Neural cell (in vitro differentiated cells): ENCODE data around the gene ITGB3. TPM values are rescaled to one million over a fixed set of nuclear protein-coding genes. Genes with fewer than 3 reads are reported as not detected.

Experiments
- H2AFZ ChIP-seq: fragments of 200-600, 300-800 bp; sonication (generic), shearing (Covaris generic); 2 replicates; pipeline ENCODE4 v1.6.0; 2014; ENCODE audit warnings: low read depth, mild to moderate bottlenecking, antibody characterized with exemption, low read length, moderate library complexity
- H3F3A ChIP-seq: fragments of 200-600 bp; shearing (Covaris generic); 2 replicates; pipeline ENCODE4 v1.6.1; 2016; ENCODE audit warnings: mild to moderate bottlenecking, moderate library complexity, mixed read lengths, antibody characterized with exemption, low read length; ENCODE audit not compliant: insufficient read depth, poor library complexity, severe bottlenecking
- H3K27ac ChIP-seq: fragments of 200-600, 300-800 bp; sonication (generic), shearing (Covaris generic); 2 replicates; pipeline ENCODE4 v1.5.1; 2014; ENCODE audit warnings: mild to moderate bottlenecking, low read length, moderate library complexity
- H3K27me3 ChIP-seq: fragments of 300-800, 200-600 bp; sonication (generic), shearing (Covaris generic); 2 replicates; pipeline ENCODE4 v1.6.0; 2014; ENCODE audit warnings: mild to moderate bottlenecking, low read depth, low read length, moderate library complexity; ENCODE audit not compliant: insufficient read depth
- H3K36me3 ChIP-seq: fragments of 300-800, 200-600 bp; sonication (generic), shearing (Covaris generic); 2 replicates; pipeline ENCODE4 v1.5.1; 2014; ENCODE audit warnings: mild to moderate bottlenecking, antibody characterized with exemption, low read length, moderate library complexity; ENCODE audit not compliant: insufficient read depth
- H3K4me2 ChIP-seq: fragments of 300-800, 200-600 bp; sonication (generic), shearing (Covaris generic); 2 replicates; pipeline ENCODE4 v1.6.0; 2014; ENCODE audit warnings: mild to moderate bottlenecking, low read length
- H3K4me3 ChIP-seq: fragments of 300-800, 200-600 bp; sonication (generic), shearing (Covaris generic); 2 replicates; pipeline ENCODE4 v1.5.1; 2014; ENCODE audit warnings: mild to moderate bottlenecking, low read length, moderate library complexity
- H3K79me2 ChIP-seq: fragments of 200-600 bp; shearing (Covaris generic); replicated peaks from 2 replicates; pipeline ENCODE4 v1.6.0; 2014; ENCODE audit warnings: mild to moderate bottlenecking, low read length, moderate library complexity; ENCODE audit not compliant: insufficient read depth
- H3K9ac ChIP-seq: fragments of 300-800, 200-600 bp; sonication (generic), shearing (Covaris generic); 2 replicates; pipeline ENCODE4 v1.6.1; 2016; ENCODE audit warnings: mild to moderate bottlenecking, low read length, mixed read lengths
- H3K9me2 ChIP-seq: fragments of 200-600 bp; shearing (Covaris generic); 2 replicates; pipeline ENCODE4 v1.6.1; 2016; ENCODE audit warnings: mild to moderate bottlenecking, low read length, mixed read lengths; ENCODE audit not compliant: insufficient read depth
- H3K9me3 ChIP-seq: fragments of 200-600, 300-800 bp; sonication (generic), shearing (Covaris generic); 2 replicates; pipeline ENCODE4 v1.6.1; 2016; ENCODE audit warnings: mild to moderate bottlenecking, mixed run types, low read length, moderate library complexity, mixed read lengths
- H4K20me1 ChIP-seq: fragments of 200-600 bp; shearing (Covaris generic); 2 replicates; pipeline ENCODE4 v1.6.1; 2016; ENCODE audit warnings: mild to moderate bottlenecking, mixed run types; ENCODE audit not compliant: insufficient read depth
- CTCF ChIP-seq: fragments of 450-650 bp; IDR thresholded peaks from 2 replicates; pipeline ENCODE4 v1.5.1; 2014; ENCODE audit warnings: antibody characterized with exemption, mild to moderate bottlenecking, moderate library complexity; ENCODE audit not compliant: poor library complexity, severe bottlenecking
- EP300 ChIP-seq: fragments of 450-650 bp; conservative IDR thresholded peaks from 2 replicates; pipeline ENCODE4 v1.6.1; 2014; ENCODE audit warnings: antibody characterized with exemption, mild to moderate bottlenecking, moderate library complexity; ENCODE audit not compliant: poor library complexity, severe bottlenecking
- EZH2 ChIP-seq: fragments of 200-600, 300-800 bp; shearing (Covaris generic), sonication (generic); IDR thresholded peaks from 2 replicates; pipeline ENCODE4 v1.6.1; 2014; ENCODE audit warnings: antibody characterized with exemption, low read length, borderline replicate concordance, mild to moderate bottlenecking; ENCODE audit not compliant: insufficient read depth, poor library complexity, severe bottlenecking
- MXI1 ChIP-seq: fragments of 450-650 bp; conservative IDR thresholded peaks from 2 replicates; pipeline ENCODE4 v1.6.1; 2014; ENCODE audit warnings: antibody characterized with exemption, mild to moderate bottlenecking; ENCODE audit not compliant: poor library complexity, severe bottlenecking
- POLR2AphosphoS5 ChIP-seq: IDR thresholded peaks from 2 replicates; pipeline ENCODE4 v1.6.1; 2012
- RAD21 ChIP-seq: fragments of 450-650 bp; conservative IDR thresholded peaks from 2 replicates; pipeline ENCODE4 v1.6.1; 2014; ENCODE audit warnings: antibody characterized with exemption, mild to moderate bottlenecking, moderate library complexity
- TAF1 ChIP-seq: IDR thresholded peaks from 2 replicates; pipeline ENCODE4 v1.6.1; 2012; ENCODE audit warnings: low read depth
- polyA plus RNA-seq: library from polyadenylated mRNA; depleted of rRNA; stranded (reverse); fragments of >200 nt; gene quantifications from 2 replicates; pipeline ENCODE4 v1.2.3, GENCODE V29; 2014
- TF ChIP-seq, protein P1 (sequence below): IDR thresholded peaks from 2 replicates; pipeline ENCODE4 v1.6.1; 2012; ENCODE audit warnings: borderline replicate concordance

ITGB3 gene
- polyA plus RNA-seq, 1 donor from 2014 or later = not detected

DNA sequence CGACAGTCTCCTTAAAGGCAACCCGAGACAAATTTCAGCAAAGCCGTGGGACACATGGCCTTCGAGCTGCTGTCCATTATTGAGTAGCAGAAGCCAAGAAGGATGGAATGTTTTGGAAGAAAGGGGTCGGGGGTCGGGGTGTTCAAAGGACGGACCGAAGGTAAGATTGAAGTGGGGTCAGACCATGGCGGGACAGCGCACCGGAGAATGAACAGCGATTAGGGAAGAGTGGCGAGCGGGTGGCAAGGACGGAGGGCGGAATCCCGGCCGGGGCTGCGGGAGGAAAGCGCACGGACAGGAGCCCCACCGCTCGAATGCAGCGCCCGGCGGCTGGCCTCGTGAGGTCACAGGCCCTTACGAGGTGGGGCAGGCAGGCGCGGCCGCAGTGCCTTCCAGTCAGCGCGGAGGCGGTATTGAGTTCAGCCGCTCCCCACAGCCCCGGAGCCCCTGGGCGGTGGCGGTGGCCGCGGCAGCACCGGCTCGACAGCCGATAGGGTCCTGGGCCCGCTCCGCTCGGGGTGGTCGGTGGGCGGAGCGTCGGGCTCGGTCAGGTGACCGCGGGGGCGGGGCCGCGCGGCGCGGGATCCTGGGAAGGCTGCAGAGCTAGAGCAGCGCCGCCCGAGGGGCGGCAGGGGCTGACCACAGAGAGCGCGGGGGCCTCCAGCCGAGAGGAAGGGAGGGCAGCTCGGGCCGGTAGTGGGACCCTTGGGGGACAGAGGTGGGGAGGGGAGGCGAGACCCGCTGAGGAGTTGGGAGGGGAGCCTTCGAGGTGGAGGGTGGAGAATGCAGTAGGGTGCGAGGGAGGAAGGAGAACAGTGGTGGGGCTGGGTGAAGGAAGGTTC lies 70.0 kb downstream of the ITGB3 start, which contains the start of gene EFCAB13:
Gene EFCAB13, plus strand, starts transcription at position 574 of the 842 bp plus-strand sequence. CDS start 4,399 bp downstream, outside the sequence.
- H3K27ac ChIP-seq = no peak within 1 kb of the TSS
- H3K9me2 ChIP-seq = no peaks in the 10 kb centered on the region
- H3K9me3 ChIP-seq = peaks cover 2% of the 10 kb centered on the region
- H3K4me2 ChIP-seq = no peak within 1 kb of the TSS
- H3K36me3 ChIP-seq = no peaks in the 10 kb centered on the region
- no peak for TF ChIP-seq POLR2AphosphoS5
- peak; percentile 25 for TF ChIP-seq CTCF
- TF ChIP-seq MXI1 = no peak
- TF ChIP-seq TAF1 = peak; percentile 40
- TF ChIP-seq RAD21 = no peak
- TF ChIP-seq EZH2 = no peak
- TF ChIP-seq, protein P1, sequence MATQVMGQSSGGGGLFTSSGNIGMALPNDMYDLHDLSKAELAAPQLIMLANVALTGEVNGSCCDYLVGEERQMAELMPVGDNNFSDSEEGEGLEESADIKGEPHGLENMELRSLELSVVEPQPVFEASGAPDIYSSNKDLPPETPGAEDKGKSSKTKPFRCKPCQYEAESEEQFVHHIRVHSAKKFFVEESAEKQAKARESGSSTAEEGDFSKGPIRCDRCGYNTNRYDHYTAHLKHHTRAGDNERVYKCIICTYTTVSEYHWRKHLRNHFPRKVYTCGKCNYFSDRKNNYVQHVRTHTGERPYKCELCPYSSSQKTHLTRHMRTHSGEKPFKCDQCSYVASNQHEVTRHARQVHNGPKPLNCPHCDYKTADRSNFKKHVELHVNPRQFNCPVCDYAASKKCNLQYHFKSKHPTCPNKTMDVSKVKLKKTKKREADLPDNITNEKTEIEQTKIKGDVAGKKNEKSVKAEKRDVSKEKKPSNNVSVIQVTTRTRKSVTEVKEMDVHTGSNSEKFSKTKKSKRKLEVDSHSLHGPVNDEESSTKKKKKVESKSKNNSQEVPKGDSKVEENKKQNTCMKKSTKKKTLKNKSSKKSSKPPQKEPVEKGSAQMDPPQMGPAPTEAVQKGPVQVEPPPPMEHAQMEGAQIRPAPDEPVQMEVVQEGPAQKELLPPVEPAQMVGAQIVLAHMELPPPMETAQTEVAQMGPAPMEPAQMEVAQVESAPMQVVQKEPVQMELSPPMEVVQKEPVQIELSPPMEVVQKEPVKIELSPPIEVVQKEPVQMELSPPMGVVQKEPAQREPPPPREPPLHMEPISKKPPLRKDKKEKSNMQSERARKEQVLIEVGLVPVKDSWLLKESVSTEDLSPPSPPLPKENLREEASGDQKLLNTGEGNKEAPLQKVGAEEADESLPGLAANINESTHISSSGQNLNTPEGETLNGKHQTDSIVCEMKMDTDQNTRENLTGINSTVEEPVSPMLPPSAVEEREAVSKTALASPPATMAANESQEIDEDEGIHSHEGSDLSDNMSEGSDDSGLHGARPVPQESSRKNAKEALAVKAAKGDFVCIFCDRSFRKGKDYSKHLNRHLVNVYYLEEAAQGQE = no peak
- H3K4me3 ChIP-seq = peak within 1 kb of the TSS; percentile 65
- H3K9ac ChIP-seq = peak within 1 kb of the TSS; percentile 36
- H2AFZ ChIP-seq = peak within 1 kb of the TSS; percentile 34
- H3K79me2 ChIP-seq = no peaks in the 10 kb centered on the region
- peaks cover 12% of the 10 kb centered on the region for H3K27me3 ChIP-seq
- H3F3A ChIP-seq = no peaks in the 10 kb centered on the region
- H4K20me1 ChIP-seq = no peaks in the 10 kb centered on the region

GRCh38 chr17:47324224-47325020 lies 70.8 kb downstream of the ITGB3 start:
- no peaks in the 10 kb centered on the region for H3K79me2 ChIP-seq
- TF ChIP-seq TAF1 (peak; percentile 14), EP300 (no peak)
- no peak overlapping the region for H3K27ac ChIP-seq
- no peaks in the 10 kb centered on the region for H3K9me2 ChIP-seq
- H3K4me3 ChIP-seq = peak overlapping the region; percentile 65
- H4K20me1 ChIP-seq = no peaks in the 10 kb centered on the region
- H3K36me3 ChIP-seq = no peaks in the 10 kb centered on the region
- H3K4me2 ChIP-seq = no peak overlapping the region
- no peak overlapping the region for H2AFZ ChIP-seq
- H3K27me3 ChIP-seq = peaks cover 12% of the 10 kb centered on the region
- peaks cover 2% of the 10 kb centered on the region for H3K9me3 ChIP-seq
- H3K9ac ChIP-seq = no peak overlapping the region
- no peaks in the 10 kb centered on the region for H3F3A ChIP-seq
